Measurements from ENCODE around the gene PHF23.

- TF ChIP-seq POLR2A (IDR thresholded peaks at IDR 0.05; ENCODE audit: low read depth, low read length) (no peak), TAF1 (IDR thresholded peaks at IDR 0.05; ENCODE audit: borderline replicate concordance, low read depth, low read length) (no peak), POLR2AphosphoS5 (IDR thresholded peaks at IDR 0.05; ENCODE audit: low read depth, low read length) (no peak)
These were observed 1.1 kb upstream of the PHF23 start for GRCh38 chr17:7240375-7240774.
